IMR-90 (cell line): ENCODE measurements around the gene ROGDI. TPM values are rescaled to one million over a fixed set of nuclear protein-coding genes. Genes with fewer than 3 reads are reported as not detected.

Experiments
- ATAC-seq: fragments of 200-7000 bp; cut with Tn5 transposase; 2 replicates; pipeline ENCODE4 v1.9.1; 2020; ENCODE audit warnings: low read depth, mild to moderate bottlenecking, moderate library complexity
- BruUV-seq: library from RNA; stranded (reverse); fragments of 400-500 nt; replicated peaks from 2 replicates; lab custom pipeline; 2021; lab: Mats Ljungman, UMichigan
- CTCF ChIA-PET: fragments of 300-600 bp; formaldehyde crosslinking; extraction: SDS; loops from one replicate; lab custom pipeline; 2021; ENCODE audit warnings: antibody characterized with exemption; lab: Yijun Ruan, JAX
- POLR2A ChIA-PET: fragments of 300-600 bp; sonication (Branson Sonifier 250); formaldehyde crosslinking; loops from one replicate; lab custom pipeline; 2022; ENCODE audit warnings: antibody characterized with exemption; ENCODE audit not compliant: unreplicated experiment; lab: Charles Lee
- DNase-seq: peaks from one replicate; pipeline ENCODE4 v3.0.0; 2013
- H2AFZ ChIP-seq: replicated peaks from 2 replicates; pipeline ENCODE3; 2013; ENCODE audit warnings: low read length, mild to moderate bottlenecking; ENCODE audit not compliant: poor library complexity
- H2AK5ac ChIP-seq: 2 replicates; pipeline ENCODE4 v1.6.1; 2013; ENCODE audit warnings: low read depth, low read length, inconsistent platforms
- H2AK9ac ChIP-seq: replicated peaks from 2 replicates; pipeline ENCODE3; 2013; ENCODE audit warnings: mild to moderate bottlenecking, low read depth, low read length, moderate library complexity; ENCODE audit not compliant: poor library complexity
- H2BK120ac ChIP-seq: 2 replicates; pipeline ENCODE4 v1.6.1; 2013; ENCODE audit warnings: low read depth, low read length, inconsistent platforms
- H2BK15ac ChIP-seq: 3 replicates; pipeline ENCODE4 v1.6.1; 2013; ENCODE audit warnings: low read depth, low read length, inconsistent platforms
- H2BK20ac ChIP-seq: 2 replicates; pipeline ENCODE4 v1.6.1; 2013; ENCODE audit warnings: low read depth, mild to moderate bottlenecking, inconsistent platforms, low read length, moderate library complexity
- H2BK5ac ChIP-seq: 2 replicates; pipeline ENCODE4 v1.6.1; 2013; ENCODE audit warnings: mild to moderate bottlenecking, low read depth, low read length, inconsistent platforms; ENCODE audit not compliant: poor library complexity, severe bottlenecking
- H3K14ac ChIP-seq: replicated peaks from 2 replicates; pipeline ENCODE4 v1.6.1; 2013; ENCODE audit warnings: low read depth, low read length, inconsistent platforms
- H3K18ac ChIP-seq: 2 replicates; pipeline ENCODE4 v1.6.1; 2013; ENCODE audit warnings: low read depth, low read length, control low read depth
- H3K23ac ChIP-seq: 2 replicates; pipeline ENCODE4 v1.6.1; 2013; ENCODE audit warnings: low read depth, low read length, inconsistent platforms
- H3K27ac ChIP-seq: 2 replicates; pipeline ENCODE4 v1.5.1; 2013; ENCODE audit warnings: mild to moderate bottlenecking, control low read depth, low read length; ENCODE audit not compliant: insufficient read depth
- H3K27me3 ChIP-seq: 2 replicates; pipeline ENCODE4 v1.6.1; 2013; ENCODE audit warnings: low read length; ENCODE audit not compliant: control insufficient read depth, insufficient read depth
- H3K36me3 ChIP-seq: 2 replicates; pipeline ENCODE4 v1.6.1; 2013; ENCODE audit warnings: low read length, mixed read lengths; ENCODE audit not compliant: control insufficient read depth, insufficient read depth
- H3K4ac ChIP-seq: 2 replicates; pipeline ENCODE4 v1.6.1; 2013; ENCODE audit warnings: low read depth, low read length, inconsistent platforms
- H3K4me1 ChIP-seq: 2 replicates; pipeline ENCODE4 v1.6.1; 2013; ENCODE audit warnings: low read length, mixed read lengths; ENCODE audit not compliant: control insufficient read depth, insufficient read depth
- H3K4me2 ChIP-seq: 2 replicates; pipeline ENCODE4 v1.6.1; 2013; ENCODE audit warnings: low read depth, mild to moderate bottlenecking, control low read depth, low read length, moderate library complexity
- H3K4me3 ChIP-seq: 2 replicates; pipeline ENCODE4 v1.5.1; 2013; ENCODE audit warnings: low read depth, mild to moderate bottlenecking, control low read depth, low read length, moderate library complexity; ENCODE audit not compliant: insufficient read depth
- H3K56ac ChIP-seq: 2 replicates; pipeline ENCODE4 v1.6.1; 2013; ENCODE audit warnings: low read length, inconsistent platforms; ENCODE audit not compliant: insufficient read depth; ENCODE audit errors: extremely low read depth
- H3K79me1 ChIP-seq, 2 experiments: 2 replicates each; pipeline ENCODE4 v1.6.1; 2013; ENCODE audit warnings: low read length in 2 of 2, inconsistent platforms in 1 of 2, low read depth in 1 of 2
- H3K9ac ChIP-seq: 2 replicates; pipeline ENCODE4 v1.6.1; 2013; ENCODE audit warnings: low read depth, low read length, control low read depth
- H3K9me1 ChIP-seq: 2 replicates; pipeline ENCODE4 v1.6.1; 2013; ENCODE audit warnings: low read length, inconsistent platforms; ENCODE audit not compliant: insufficient read depth
- H3K9me3 ChIP-seq: 2 replicates; pipeline ENCODE4 v1.6.1; 2013; ENCODE audit warnings: low read length; ENCODE audit not compliant: control insufficient read depth, insufficient read depth
- H4K20me1 ChIP-seq: 2 replicates; pipeline ENCODE4 v1.6.1; 2013; ENCODE audit warnings: low read length, inconsistent platforms; ENCODE audit not compliant: insufficient read depth
- H4K5ac ChIP-seq: 2 replicates; pipeline ENCODE4 v1.6.1; 2013; ENCODE audit warnings: mild to moderate bottlenecking, low read depth, low read length, control low read depth
- H4K8ac ChIP-seq, 2 experiments: 2 replicates each; pipeline ENCODE4 v1.6.1; 2013; ENCODE audit warnings: low read depth in 2 of 2, low read length in 2 of 2, control low read depth in 1 of 2, inconsistent platforms in 1 of 2
- H4K91ac ChIP-seq: 2 replicates; pipeline ENCODE4 v1.6.1; 2013; ENCODE audit warnings: low read depth, low read length, inconsistent platforms; ENCODE audit not compliant: insufficient read depth
- BHLHE40 ChIP-seq: fragments of 150-350 bp; IDR thresholded peaks from 2 replicates; pipeline ENCODE4 v1.6.1; 2016; ENCODE audit warnings: mild to moderate bottlenecking, low read depth, low read length
- MXI1 ChIP-seq: IDR thresholded peaks from 2 replicates; pipeline ENCODE4 v1.6.1; 2012; ENCODE audit warnings: low read depth, mild to moderate bottlenecking, low read length, moderate library complexity, borderline replicate concordance
- RCOR1 ChIP-seq: IDR thresholded peaks from 2 replicates; pipeline ENCODE4 v1.6.1; 2012; ENCODE audit warnings: mild to moderate bottlenecking, low read length, improper control_type of control experiment; ENCODE audit not compliant: insufficient replicate concordance
- WGBS, 2 experiments: methylation state at CpG; one replicate each; pipeline versions ENCODE4 v1.1.5 to v1.1.7; 2013; ENCODE audit warnings: missing lambda C conversion rate in 2 of 2; ENCODE audit not compliant: insufficient read length in 1 of 2; ENCODE audit errors: extremely low coverage in 2 of 2; 5-methylcytosine and 5-hydroxymethylcytosine counted together
- dilution Hi-C: fragments of 300-500 bp; cut with HindIII; formaldehyde crosslinking; loops from one replicate; pipeline ENCODE4 v1.14.3; 2018; ENCODE audit warnings: low sequenced_read_pairs; ENCODE audit not compliant: unreplicated experiment
- in situ Hi-C: fragments of 300-500 bp; cut with MboI; formaldehyde crosslinking; loops from 3 replicates; pipeline ENCODE4 v1.14.3; 2019; ENCODE audit warnings: low sequenced_read_pairs, inconsistent platforms, mixed read lengths
- intact Hi-C: fragments of 100-400 bp; cut with micrococcal nuclease; formaldehyde crosslinking; loops from 2 replicates; pipeline ENCODE4 v1.10.0; 2022
- polyA plus RNA-seq, 3 experiments: library from polyadenylated mRNA; depleted of rRNA; stranded (reverse); fragments of >200 nt; gene quantifications; 2 replicates each; pipeline ENCODE4 v1.2.3, GENCODE V29; 2012; ENCODE audit warnings: low replicate concordance in 1 of 3
- total RNA-seq: library from RNA; depleted of rRNA; stranded (reverse); fragments of >200 nt; gene quantifications from 2 replicates; pipeline ENCODE4 v1.2.3, GENCODE V29; 2012

ROGDI gene
- total and polyA plus RNA-seq, 2 of the 4 experiments (the other 2 are of a cell fraction): 13.6 to 27.1 TPM

DNA sequence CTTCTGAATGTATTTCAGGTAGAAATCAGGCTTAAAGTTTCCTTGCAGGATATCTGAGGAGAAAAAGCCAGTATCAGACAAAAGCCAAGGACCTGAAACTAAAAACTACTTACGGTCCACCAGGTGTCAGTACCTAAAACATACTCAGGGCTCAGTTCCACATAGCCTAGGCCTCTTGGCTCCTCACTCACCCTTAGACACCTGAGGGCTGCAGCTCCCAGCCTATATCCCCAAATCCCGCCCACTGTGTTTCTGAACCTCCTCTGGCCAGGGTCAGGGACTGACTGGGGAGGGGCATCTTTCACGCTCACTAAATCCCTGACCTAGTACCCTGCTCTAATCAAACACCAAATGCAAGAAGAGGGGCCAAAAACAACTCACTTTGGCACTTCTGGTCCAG lies 8.8 kb upstream of the ROGDI start:
- Histone ChIP-seq H3K79me1 (no peaks in the 10 kb centered on the region; a peak in 2 of 4 replicates), H2AK5ac (no peak overlapping the region), H3K9me3 (no peaks in the 10 kb centered on the region), H4K8ac (no peak overlapping the region), H3K9me1 (no peaks in the 10 kb centered on the region), H2BK5ac (no peak overlapping the region), H3K36me3 (peaks cover 47% of the 10 kb centered on the region), H3K9ac (no peak overlapping the region), H2BK120ac (no peak overlapping the region), H2BK20ac (no peak overlapping the region), H4K5ac (no peak overlapping the region), H2AFZ (no peak overlapping the region), H3K14ac (no peak overlapping the region), H3K56ac (no peak overlapping the region), H3K4ac (no peak overlapping the region), H2BK15ac (no peak overlapping the region), H3K27ac (no peak overlapping the region), H3K4me1 (peaks cover 8% of the 10 kb centered on the region; the same call in 1 of the 2 replicates), H3K4me2 (no peak overlapping the region), H3K23ac (no peak overlapping the region), H4K20me1 (no peaks in the 10 kb centered on the region), H2AK9ac (no peak overlapping the region), H4K91ac (no peak overlapping the region), H3K18ac (no peak overlapping the region), H3K27me3 (no peaks in the 10 kb centered on the region), H3K4me3 (no peak overlapping the region)
- no CpG with 5 or more reads among the region's 3 CpGs for WGBS, 2 experiments
- intact Hi-C loops (no loop called here), dilution Hi-C loops (no loop called here), in situ Hi-C loops (no loop called here)
- POLR2A ChIA-PET: interaction anchor here (0.6 kb wide), 1 partner anchor 249 kb away, joined by 5 read pairs; no protein-coding TSS in a partner anchor
- BruUV-seq: no TSS peak
- TF ChIP-seq RCOR1 (no peak), MXI1 (no peak), BHLHE40 (no peak)
- no peak for DNase-seq
- CTCF ChIA-PET: no interaction called here
- no peak for ATAC-seq
